Sigmoid colon (tissue), 7 donors: ENCODE data around the gene METAP1D. TPM values are rescaled to one million over a fixed set of nuclear protein-coding genes. Genes with fewer than 3 reads are reported as not detected.
"Not testable (repeated sequence)": the region's sequence is repeated elsewhere in the genome, so short reads cannot be mapped to it uniquely, and the experiment has no call there.

Source experiments
- DNase-seq: peaks from one replicate; pipeline ENCODE4 v3.0.0-alpha.2; 2019
- H3K27ac ChIP-seq, 4 donors: fragments of 200-600 bp; sonication (generic); one replicate each; pipeline ENCODE4 v1.5.1; 2016 to 2019; ENCODE audit warnings: mild to moderate bottlenecking in 1 of 4
- H3K27me3 ChIP-seq, 3 donors: fragments of 200-600 bp; sonication (generic); one replicate each; pipeline ENCODE4 v1.5.1; 2019; ENCODE audit warnings: mild to moderate bottlenecking in 1 of 3
- H3K36me3 ChIP-seq, 4 donors: fragments of 200-600 bp; sonication (generic); one replicate each; pipeline ENCODE4 v1.5.1; 2016 to 2019
- H3K4me1 ChIP-seq, 4 donors: fragments of 200-600 bp; sonication (generic); one replicate each; pipeline ENCODE4 v1.5.1; 2017 to 2019
- H3K4me3 ChIP-seq, 4 donors: fragments of 200-600 bp; sonication (generic); one replicate each; pipeline ENCODE4 v1.5.1; 2017 to 2019; ENCODE audit warnings: mild to moderate bottlenecking in 2 of 4, moderate library complexity in 1 of 4
- H3K9me3 ChIP-seq, 4 donors: fragments of 200-600 bp in 3 of 4; sonication (generic) in 3 of 4; one replicate each; pipeline versions ENCODE4 v1.5.1 to v1.6.1; 2013 to 2019
- EP300 ChIP-seq, 4 donors: sonication (generic); formaldehyde crosslinking; IDR thresholded peaks; one replicate each; pipeline ENCODE4 v1.6.1; 2017; ENCODE audit warnings: antibody characterized with exemption in 4 of 4
- POLR2A ChIP-seq, 2 donors: fragments of 450-650 bp; IDR thresholded peaks; one replicate each; pipeline ENCODE4 v1.6.1; 2016; ENCODE audit warnings: antibody characterized with exemption in 2 of 2, mild to moderate bottlenecking in 2 of 2, moderate library complexity in 2 of 2
- POLR2AphosphoS5 ChIP-seq, 4 donors: sonication (generic); formaldehyde crosslinking; IDR thresholded peaks; one replicate each; pipeline ENCODE4 v1.6.1; 2017; ENCODE audit warnings: antibody characterized with exemption in 4 of 4
- WGBS, 2 donors: extraction: QIAGEN DNeasy Blood & Tissue Kit; methylation state at CpG; one replicate each; pipeline ENCODE4 v1.1.7; 2013; 5-methylcytosine and 5-hydroxymethylcytosine counted together
- intact Hi-C: fragments of 100-400 bp; cut with DNase I; formaldehyde crosslinking; loops from one replicate; pipeline ENCODE4 v1.15.1; 2023
- polyA plus RNA-seq, 3 donors: library from polyadenylated mRNA; stranded (reverse); fragments of 200-250 nt; gene quantifications; one replicate each; pipeline ENCODE4 v1.2.3, GENCODE V29; 2013
- total RNA-seq, 4 donors: library from RNA; depleted of rRNA; stranded (reverse); fragments of >200 nt; gene quantifications; one replicate each; pipeline ENCODE4 v1.1.0, GENCODE V29; 2016
- TF ChIP-seq, protein P1 (sequence below), 4 experiments: fragments of 450-650 bp in 3 of 4; fragments of 200-600 bp in 1 of 4; IDR thresholded peaks; one replicate each; pipeline ENCODE4 v1.5.1; 2016 to 2019; ENCODE audit warnings: antibody characterized with exemption in 4 of 4, mild to moderate bottlenecking in 3 of 4, moderate library complexity in 2 of 4
- donor health status: healthy with polysubstance abuse.
- donor health status: Bipolar disorder and iron deficiency.
- donor health status: healthy.

Gene METAP1D
- total and polyA plus RNA-seq, 7 donors: 0.60 to 14.4 (median 7.8) TPM

DNA sequence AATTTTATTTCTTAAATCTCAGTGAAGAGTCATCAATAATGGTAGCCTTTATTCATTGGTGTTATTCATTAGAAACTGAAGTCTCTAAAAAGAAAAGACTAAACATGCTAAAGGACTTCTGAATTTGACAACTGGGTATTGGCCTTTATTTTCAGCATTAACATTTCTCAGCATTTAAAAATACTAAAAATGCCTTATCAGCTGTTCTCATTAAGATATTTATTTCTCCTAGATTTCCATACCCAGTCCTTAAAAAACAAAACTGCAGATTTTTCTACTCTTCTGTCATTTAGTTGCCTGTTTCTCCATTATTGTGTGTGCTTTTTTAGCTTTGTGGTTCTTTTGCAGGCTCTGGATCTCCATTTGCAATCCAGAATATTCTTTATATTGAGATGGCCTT lies 31.2 kb upstream of the METAP1D start:
- Histone ChIP-seq H3K9me3 (no peaks in the 10 kb centered on the region), H3K4me1 (no peaks in the 10 kb centered on the region), H3K27me3 (no peaks in the 10 kb centered on the region), H3K27ac (no peak overlapping the region), H3K4me3 (no peak overlapping the region), H3K36me3 (peaks cover 0 to 44% (median 4%) of the 10 kb centered on the region in 4 donors)
- no peak for DNase-seq
- intact Hi-C loops: no loop called here
- TF ChIP-seq, protein P1, sequence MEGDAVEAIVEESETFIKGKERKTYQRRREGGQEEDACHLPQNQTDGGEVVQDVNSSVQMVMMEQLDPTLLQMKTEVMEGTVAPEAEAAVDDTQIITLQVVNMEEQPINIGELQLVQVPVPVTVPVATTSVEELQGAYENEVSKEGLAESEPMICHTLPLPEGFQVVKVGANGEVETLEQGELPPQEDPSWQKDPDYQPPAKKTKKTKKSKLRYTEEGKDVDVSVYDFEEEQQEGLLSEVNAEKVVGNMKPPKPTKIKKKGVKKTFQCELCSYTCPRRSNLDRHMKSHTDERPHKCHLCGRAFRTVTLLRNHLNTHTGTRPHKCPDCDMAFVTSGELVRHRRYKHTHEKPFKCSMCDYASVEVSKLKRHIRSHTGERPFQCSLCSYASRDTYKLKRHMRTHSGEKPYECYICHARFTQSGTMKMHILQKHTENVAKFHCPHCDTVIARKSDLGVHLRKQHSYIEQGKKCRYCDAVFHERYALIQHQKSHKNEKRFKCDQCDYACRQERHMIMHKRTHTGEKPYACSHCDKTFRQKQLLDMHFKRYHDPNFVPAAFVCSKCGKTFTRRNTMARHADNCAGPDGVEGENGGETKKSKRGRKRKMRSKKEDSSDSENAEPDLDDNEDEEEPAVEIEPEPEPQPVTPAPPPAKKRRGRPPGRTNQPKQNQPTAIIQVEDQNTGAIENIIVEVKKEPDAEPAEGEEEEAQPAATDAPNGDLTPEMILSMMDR (IDR thresholded peaks at IDR 0.05): no peak
- TF ChIP-seq POLR2AphosphoS5 (IDR thresholded peaks at IDR 0.05) (no peak), EP300 (IDR thresholded peaks at IDR 0.05) (no peak), POLR2A (IDR thresholded peaks at IDR 0.05) (no peak)

DNA sequence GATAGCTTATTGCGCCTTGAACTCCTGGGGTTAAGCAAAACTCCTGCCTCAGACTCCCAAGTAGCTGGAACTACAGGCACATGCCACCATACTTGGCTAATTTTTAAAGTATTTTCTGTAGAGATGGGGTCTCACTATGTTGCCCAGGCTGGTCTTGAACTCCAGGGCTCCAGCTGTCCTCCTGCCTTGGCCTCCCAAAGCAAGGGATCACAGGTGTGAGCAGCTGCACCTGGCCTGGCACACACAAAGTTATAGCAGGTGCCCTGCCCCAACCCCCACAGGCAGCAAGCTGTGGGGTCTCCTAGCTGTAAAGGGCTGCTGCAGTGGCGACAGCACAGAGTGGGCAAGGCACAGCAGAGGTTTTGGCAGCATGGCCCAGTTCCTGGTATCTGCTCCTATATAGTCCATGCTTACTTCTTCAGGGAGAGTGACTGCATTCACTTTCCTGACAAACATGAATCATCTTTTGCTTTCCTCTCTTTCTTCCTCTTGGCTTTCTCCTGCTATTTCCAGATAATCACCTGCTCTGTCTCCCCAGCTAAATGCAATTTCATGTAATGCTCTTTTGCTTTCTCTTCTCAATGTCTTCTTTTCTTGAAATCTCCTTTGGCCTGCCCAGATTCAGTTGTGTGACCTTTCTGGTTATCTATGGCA lies 27.3 kb upstream of the METAP1D start:
- no peaks in the 10 kb centered on the region for H3K9me3 ChIP-seq
- TF ChIP-seq EP300 (IDR thresholded peaks at IDR 0.05) (no peak), POLR2A (IDR thresholded peaks at IDR 0.05) (no peak), POLR2AphosphoS5 (IDR thresholded peaks at IDR 0.05) (no peak)
- TF ChIP-seq, protein P1 (IDR thresholded peaks at IDR 0.05): no peak
- 97 to 100% methylated on average over 2 of the region's 2 CpGs for WGBS, 2 donors
- no peak overlapping the region for H3K4me3 ChIP-seq
- H3K36me3 ChIP-seq: peaks cover 0 to 45% (median 5%) of the 10 kb centered on the region in 4 donors
- DNase-seq: no peak
- no peaks in the 10 kb centered on the region for H3K27me3 ChIP-seq
- no peak overlapping the region for H3K27ac ChIP-seq
- H3K4me1 ChIP-seq: no peaks in the 10 kb centered on the region
- intact Hi-C loops: no loop called here

DNA sequence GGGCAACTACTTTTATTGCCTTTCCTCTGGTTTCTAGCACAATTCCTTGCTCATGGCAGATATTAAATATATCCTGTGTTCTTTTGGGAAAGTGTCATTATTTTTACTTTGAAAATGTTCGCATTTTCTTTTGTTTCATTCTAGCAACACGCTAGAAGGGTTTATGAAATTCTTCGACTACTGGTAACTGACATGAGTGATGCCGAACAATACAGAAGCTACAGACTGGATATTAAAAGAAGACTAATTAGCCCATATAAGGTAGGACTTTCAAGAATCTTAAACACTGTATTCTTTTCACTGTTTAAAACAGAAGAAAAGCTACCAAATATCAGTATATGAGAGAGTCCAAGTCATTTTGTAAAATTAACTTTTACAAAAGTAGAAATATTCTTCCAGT lies 20.6 kb upstream of the METAP1D start:
- no peak for DNase-seq
- H3K36me3 ChIP-seq: peaks cover 5 to 72% (median 17%) of the 10 kb centered on the region in 4 donors
- H3K4me3 ChIP-seq: no peak overlapping the region
- intact Hi-C loops: no loop called here
- no peaks in the 10 kb centered on the region for H3K9me3 ChIP-seq
- WGBS, 2 donors: 98 to 99% methylated on average over 4 of the region's 4 CpGs
- H3K27ac ChIP-seq: no peak overlapping the region
- H3K4me1 ChIP-seq: no peaks in the 10 kb centered on the region
- no peaks in the 10 kb centered on the region for H3K27me3 ChIP-seq
- no peak for TF ChIP-seq POLR2A (IDR thresholded peaks at IDR 0.05)
- TF ChIP-seq, protein P1 (IDR thresholded peaks at IDR 0.05): no peak
- TF ChIP-seq EP300 (IDR thresholded peaks at IDR 0.05): no peak
- TF ChIP-seq POLR2AphosphoS5 (IDR thresholded peaks at IDR 0.05): no peak

DNA sequence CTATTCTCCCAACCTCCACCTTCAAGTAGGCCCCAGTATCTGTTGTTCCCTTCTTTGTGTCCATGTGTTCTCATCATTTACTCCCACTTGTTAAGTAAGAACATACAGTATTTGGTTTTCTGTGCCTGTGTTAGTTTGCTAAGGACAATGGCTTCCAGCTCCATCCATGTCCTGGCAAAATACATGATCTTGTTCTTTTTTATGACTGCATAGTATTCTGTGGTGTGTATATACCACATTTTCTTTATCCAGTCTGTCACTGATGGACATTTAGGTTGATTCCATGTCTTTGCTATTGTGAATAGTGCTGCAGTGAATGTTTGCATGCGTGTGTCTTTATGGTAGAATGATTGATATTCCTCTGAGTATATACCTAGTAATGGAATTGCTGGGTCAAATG lies 15.8 kb upstream of the METAP1D start:
- H3K27ac ChIP-seq: not testable (repeated sequence)

DNA sequence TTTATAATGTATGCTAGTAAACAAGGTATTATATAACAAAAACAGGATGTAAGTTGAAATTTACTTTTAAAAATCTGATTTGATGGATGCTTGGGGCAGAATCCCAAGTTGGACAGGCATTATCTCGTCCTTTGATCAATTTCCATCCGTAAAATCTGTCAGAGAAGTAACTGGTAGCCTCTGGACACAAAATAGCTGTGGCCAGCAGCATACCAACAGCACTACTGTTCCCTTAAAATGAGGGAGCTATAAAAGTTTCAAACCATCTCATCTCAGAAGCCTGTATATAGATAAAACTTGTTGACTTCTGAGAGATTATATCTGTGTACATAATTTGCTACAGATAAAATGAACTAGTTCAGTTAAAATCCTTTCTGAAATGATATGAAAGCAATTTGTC lies 14.7 kb upstream of the METAP1D start:
- Histone ChIP-seq H3K4me1 (no peaks in the 10 kb centered on the region), H3K27ac (no peak overlapping the region), H3K9me3 (no peaks in the 10 kb centered on the region), H3K27me3 (no peaks in the 10 kb centered on the region), H3K36me3 (peaks cover 0 to 28% (median 2%) of the 10 kb centered on the region in 4 donors), H3K4me3 (no peak overlapping the region)
- intact Hi-C loops: no loop called here
- TF ChIP-seq EP300 (IDR thresholded peaks at IDR 0.05): no peak
- TF ChIP-seq POLR2AphosphoS5 (IDR thresholded peaks at IDR 0.05): no peak
- TF ChIP-seq, protein P1 (IDR thresholded peaks at IDR 0.05): no peak
- TF ChIP-seq POLR2A (IDR thresholded peaks at IDR 0.05): no peak
- 92 to 95% methylated on average over 2 of the region's 2 CpGs for WGBS, 2 donors
- no peak for DNase-seq

More for the DNA sequence above, 15.8 kb upstream of the METAP1D start:
- intact Hi-C loops, H3K4me3 ChIP-seq, H3K27me3 ChIP-seq, H3K9me3 ChIP-seq, DNase-seq, H3K4me1 ChIP-seq: not testable (repeated sequence)
- peaks cover 5 to 39% (median 11%) of the 10 kb centered on the region in 4 donors for H3K36me3 ChIP-seq
- 97 to 98% methylated on average over 1 of the region's 1 CpG for WGBS, 2 donors
